ENCODE data around the gene MYOF. TPM values are rescaled to one million over a fixed set of nuclear protein-coding genes. Genes with fewer than 3 reads are reported as not detected.

MYOF gene
- polyA plus RNA-seq, 1 experiment: 275 TPM

GRCh38 chr10:93415693-93416092 is 66.4 kb downstream of the MYOF start:
- CTCF ChIA-PET: no interaction called here
- Histone ChIP-seq H3K27ac (ENCODE audit: low read depth, low read length) (peak overlapping the region; percentile 1), H3K9me3 (ENCODE audit: control insufficient read depth, insufficient read depth, low read length) (no peaks in the 10 kb centered on the region), H3K27me3 (ENCODE audit: control insufficient read depth, insufficient read depth, low read length) (no peaks in the 10 kb centered on the region), H3K4me3 (ENCODE audit: low read depth, low read length) (no peak overlapping the region)
- POLR2A ChIA-PET: no interaction called here
- no peak for DNase-seq (ENCODE audit: low read depth, low spot score)
- TF ChIP-seq, protein P1, sequence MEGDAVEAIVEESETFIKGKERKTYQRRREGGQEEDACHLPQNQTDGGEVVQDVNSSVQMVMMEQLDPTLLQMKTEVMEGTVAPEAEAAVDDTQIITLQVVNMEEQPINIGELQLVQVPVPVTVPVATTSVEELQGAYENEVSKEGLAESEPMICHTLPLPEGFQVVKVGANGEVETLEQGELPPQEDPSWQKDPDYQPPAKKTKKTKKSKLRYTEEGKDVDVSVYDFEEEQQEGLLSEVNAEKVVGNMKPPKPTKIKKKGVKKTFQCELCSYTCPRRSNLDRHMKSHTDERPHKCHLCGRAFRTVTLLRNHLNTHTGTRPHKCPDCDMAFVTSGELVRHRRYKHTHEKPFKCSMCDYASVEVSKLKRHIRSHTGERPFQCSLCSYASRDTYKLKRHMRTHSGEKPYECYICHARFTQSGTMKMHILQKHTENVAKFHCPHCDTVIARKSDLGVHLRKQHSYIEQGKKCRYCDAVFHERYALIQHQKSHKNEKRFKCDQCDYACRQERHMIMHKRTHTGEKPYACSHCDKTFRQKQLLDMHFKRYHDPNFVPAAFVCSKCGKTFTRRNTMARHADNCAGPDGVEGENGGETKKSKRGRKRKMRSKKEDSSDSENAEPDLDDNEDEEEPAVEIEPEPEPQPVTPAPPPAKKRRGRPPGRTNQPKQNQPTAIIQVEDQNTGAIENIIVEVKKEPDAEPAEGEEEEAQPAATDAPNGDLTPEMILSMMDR (IDR thresholded peaks at IDR 0.05; ENCODE audit: low read depth, low read length): peak; percentile 31; the same call in 1 of the 2 replicates

DNA sequence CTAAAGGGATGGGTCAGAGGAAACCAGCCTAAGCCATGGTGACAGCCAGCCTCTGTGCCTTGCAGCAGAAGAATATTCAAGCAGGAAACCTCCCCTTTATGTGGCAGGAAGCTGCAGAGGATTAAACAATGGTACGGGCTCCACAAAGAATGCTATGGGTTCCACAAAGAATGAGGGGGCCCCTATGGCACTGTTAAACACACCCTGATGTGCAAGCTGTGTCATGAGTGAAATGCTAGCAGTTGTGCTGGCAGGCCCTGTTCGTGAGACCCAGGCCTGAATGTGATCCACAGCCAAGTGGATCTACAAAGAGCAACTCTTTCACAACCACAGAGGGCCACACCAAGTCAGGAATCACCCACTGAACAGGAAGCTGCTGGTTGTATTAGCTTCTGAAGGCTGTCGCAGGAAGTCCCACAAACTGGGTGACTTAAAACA is 68.9 kb downstream of the MYOF start:
- DNase-seq (ENCODE audit: low read depth, low spot score): no peak
- no peak overlapping the region for H3K4me3 ChIP-seq (ENCODE audit: low read depth, low read length)
- H3K27me3 ChIP-seq (ENCODE audit: control insufficient read depth, insufficient read depth, low read length): no peaks in the 10 kb centered on the region
- H3K27ac ChIP-seq (ENCODE audit: low read depth, low read length): no peak overlapping the region
- TF ChIP-seq, protein P1 (IDR thresholded peaks at IDR 0.05; ENCODE audit: low read depth, low read length): no peak
- POLR2A ChIA-PET: no interaction called here
- CTCF ChIA-PET: no interaction called here
- no peaks in the 10 kb centered on the region for H3K9me3 ChIP-seq (ENCODE audit: control insufficient read depth, insufficient read depth, low read length)

GRCh38 chr10:93412801-93413200 is 69.3 kb downstream of the MYOF start:
- TF ChIP-seq, protein P1 (IDR thresholded peaks at IDR 0.05; ENCODE audit: low read depth, low read length): no peak
- DNase-seq (ENCODE audit: low read depth, low spot score): no peak
- Histone ChIP-seq H3K27me3 (ENCODE audit: control insufficient read depth, insufficient read depth, low read length) (no peaks in the 10 kb centered on the region), H3K27ac (ENCODE audit: low read depth, low read length) (no peak overlapping the region), H3K9me3 (ENCODE audit: control insufficient read depth, insufficient read depth, low read length) (no peaks in the 10 kb centered on the region), H3K4me3 (ENCODE audit: low read depth, low read length) (no peak overlapping the region)
- CTCF ChIA-PET: no interaction called here
- POLR2A ChIA-PET: no interaction called here

GRCh38 chr10:93410697-93411348 is 71.3 kb downstream of the MYOF start:
- CTCF ChIA-PET: interaction anchor here (1.3 to 2.5 kb wide), 2 partner anchors 34 to 73 kb away, joined by 4 to 9 read pairs; no protein-coding TSS in a partner anchor
- Histone ChIP-seq H3K9me3 (ENCODE audit: control insufficient read depth, insufficient read depth, low read length) (no peaks in the 10 kb centered on the region), H3K27ac (ENCODE audit: low read depth, low read length) (no peak overlapping the region), H3K27me3 (ENCODE audit: control insufficient read depth, insufficient read depth, low read length) (no peaks in the 10 kb centered on the region), H3K4me3 (ENCODE audit: low read depth, low read length) (no peak overlapping the region)
- no peak for DNase-seq (ENCODE audit: low read depth, low spot score)
- POLR2A ChIA-PET: no interaction called here
- TF ChIP-seq, protein P1 (IDR thresholded peaks at IDR 0.05; ENCODE audit: low read depth, low read length): no peak

DNA sequence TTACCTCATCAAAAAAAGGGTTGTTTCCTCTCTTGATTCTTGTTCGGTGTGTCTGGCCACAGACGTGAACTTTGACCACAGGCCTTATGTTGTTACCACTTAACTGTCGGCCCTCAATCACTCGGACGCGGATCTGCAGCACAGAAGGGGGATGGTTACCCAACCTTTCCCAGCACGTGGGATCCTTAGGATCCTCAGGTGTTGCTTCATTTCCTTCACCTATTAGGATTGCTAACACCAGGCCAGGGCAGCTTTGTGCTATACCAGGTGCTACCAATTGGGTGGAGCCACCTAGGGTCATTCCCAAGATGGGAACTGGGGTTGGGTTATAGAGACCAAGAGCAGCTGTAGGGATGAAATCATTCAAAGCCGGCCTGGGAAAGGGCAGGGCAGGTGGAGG is 73.4 kb downstream of the MYOF start:
- TF ChIP-seq, protein P1 (IDR thresholded peaks at IDR 0.05; ENCODE audit: low read depth, low read length): no peak
- H3K9me3 ChIP-seq (ENCODE audit: control insufficient read depth, insufficient read depth, low read length): no peaks in the 10 kb centered on the region
- H3K4me3 ChIP-seq (ENCODE audit: low read depth, low read length): no peak overlapping the region
- ChIA-PET POLR2A (interaction anchor here (0.8 kb wide), 1 partner anchor 74 kb away, joined by 4 read pairs; no protein-coding TSS in a partner anchor), CTCF (interaction anchor here (1.1 to 1.4 kb wide), 2 partner anchors 32 to 73 kb away, joined by 3 to 5 read pairs; partner anchors contain the start of gene MYOF)
- DNase-seq (ENCODE audit: low read depth, low spot score): no peak
- no peaks in the 10 kb centered on the region for H3K27me3 ChIP-seq (ENCODE audit: control insufficient read depth, insufficient read depth, low read length)
- H3K27ac ChIP-seq (ENCODE audit: low read depth, low read length): no peak overlapping the region

Data from AG04450 (cell line).